HS-5 (cell line): Measurements from ENCODE around the gene GIT2.

ENCODE experiments used
- DNase-seq: peaks from one replicate; pipeline ENCODE4 v3.0.0-alpha.2; 2012; ENCODE audit warnings: low read depth

The GIT2 gene

GRCh38 chr12:109981311-109981710 lies 14.9 kb downstream of the GIT2 start:
- DNase-seq = no peak

- DNase-seq = no peak
Measured at GRCh38 chr12:109972821-109973220, 23.3 kb downstream of the GIT2 start.

- DNase-seq = no peak
Measured at GRCh38 chr12:109968801-109969200, 27.4 kb downstream of the GIT2 start.

GRCh38 chr12:109968032-109968420 lies 28.1 kb downstream of the GIT2 start:
- no peak for DNase-seq

GRCh38 chr12:109967383-109968031 lies 28.7 kb downstream of the GIT2 start:
- no peak for DNase-seq

GRCh38 chr12:109966546-109966945 lies 29.6 kb downstream of the GIT2 start:
- no peak for DNase-seq

- no peak for DNase-seq
Measured at GRCh38 chr12:109963743-109964429, 32.3 kb downstream of the GIT2 start.

- no peak for DNase-seq
Measured at GRCh38 chr12:109963330-109963729, 32.8 kb downstream of the GIT2 start.

- DNase-seq = no peak
Measured at GRCh38 chr12:109962398-109962797, 33.8 kb downstream of the GIT2 start.

- no peak for DNase-seq
Measured at GRCh38 chr12:109961612-109962011, 34.6 kb downstream of the GIT2 start.

- no peak for DNase-seq
Measured at GRCh38 chr12:109961201-109961600, 35.0 kb downstream of the GIT2 start.

GRCh38 chr12:109959411-109960093 lies 36.6 kb downstream of the GIT2 start:
- no peak for DNase-seq

- DNase-seq = no peak
Measured at GRCh38 chr12:109958374-109958773, 37.8 kb downstream of the GIT2 start.

- DNase-seq = no peak
Measured at GRCh38 chr12:109953656-109954055, 42.5 kb downstream of the GIT2 start.

- no peak for DNase-seq
Measured at GRCh38 chr12:109952873-109953272, 43.3 kb downstream of the GIT2 start.

GRCh38 chr12:109952160-109952858 lies 43.9 kb downstream of the GIT2 start:
- DNase-seq = no peak

GRCh38 chr12:109951751-109952150 lies 44.4 kb downstream of the GIT2 start:
- DNase-seq = peak; percentile 33

- peak; percentile 89 for DNase-seq
Measured at GRCh38 chr12:109951136-109951535, 45.0 kb downstream of the GIT2 start.

- DNase-seq = no peak
Measured at GRCh38 chr12:109950625-109951024, 45.5 kb downstream of the GIT2 start.

GRCh38 chr12:109949089-109949488 lies 47.1 kb downstream of the GIT2 start:
- DNase-seq = no peak

GRCh38 chr12:109948368-109948767 lies 47.8 kb downstream of the GIT2 start:
- DNase-seq = no peak

GRCh38 chr12:109947521-109947920 lies 48.6 kb downstream of the GIT2 start:
- no peak for DNase-seq

GRCh38 chr12:109946913-109947312 lies 49.3 kb downstream of the GIT2 start:
- DNase-seq = no peak
